GM19395 (cell line): ENCODE measurements around the gene GP1BB.
"Not testable (repeated sequence)": the region's sequence is repeated elsewhere in the genome, so short reads cannot be mapped to it uniquely, and the experiment has no call there.

Source experiments
- ATAC-seq: cut with Tn5 transposase; IDR thresholded peaks from one replicate; pipeline ENCODE4 v1.9.1; 2021; ENCODE audit warnings: mild to moderate bottlenecking, moderate library complexity; ENCODE audit not compliant: unreplicated experiment

The GP1BB gene

DNA sequence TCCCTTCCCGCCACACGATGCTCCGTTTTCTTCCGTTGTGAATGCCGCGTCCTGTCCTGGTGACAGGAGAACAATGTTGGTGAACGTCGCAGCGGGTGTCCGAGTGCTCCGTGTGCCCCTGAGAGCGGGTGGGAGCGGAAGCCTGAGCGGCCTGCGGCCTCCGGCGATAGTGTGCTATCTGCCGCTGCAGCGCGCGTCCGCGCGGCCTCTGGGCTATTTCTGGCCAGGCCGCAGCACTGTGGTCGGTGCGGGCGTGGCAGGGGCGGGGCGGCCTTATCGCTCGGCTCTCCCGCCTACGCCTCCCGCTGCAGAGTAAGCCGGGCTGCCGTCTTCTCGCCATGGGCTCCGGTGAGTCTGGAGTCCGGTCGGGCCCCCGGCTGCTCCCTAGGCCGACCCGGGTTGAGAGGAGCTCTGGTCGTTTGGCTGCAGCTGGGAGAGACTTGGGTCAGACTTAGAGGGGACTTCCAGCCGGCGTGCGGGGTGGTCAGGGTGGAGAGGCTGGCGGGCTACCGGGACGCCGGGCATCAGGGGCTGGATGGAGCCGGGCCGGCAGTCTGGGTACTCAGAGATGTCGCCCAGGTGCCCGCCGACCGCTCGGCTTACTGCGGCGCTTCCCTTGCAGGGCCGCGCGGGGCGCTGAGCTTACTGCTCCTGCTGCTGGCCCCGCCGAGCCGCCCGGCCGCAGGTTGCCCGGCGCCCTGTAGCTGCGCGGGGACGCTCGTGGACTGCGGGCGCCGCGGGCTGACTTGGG is at the start of gene GP1BB:
Gene GP1BB (plus strand): TSS at position 308 of the 751 bp plus-strand sequence. CDS start 31 bp downstream, at position 339.
- no peak for ATAC-seq

DNA sequence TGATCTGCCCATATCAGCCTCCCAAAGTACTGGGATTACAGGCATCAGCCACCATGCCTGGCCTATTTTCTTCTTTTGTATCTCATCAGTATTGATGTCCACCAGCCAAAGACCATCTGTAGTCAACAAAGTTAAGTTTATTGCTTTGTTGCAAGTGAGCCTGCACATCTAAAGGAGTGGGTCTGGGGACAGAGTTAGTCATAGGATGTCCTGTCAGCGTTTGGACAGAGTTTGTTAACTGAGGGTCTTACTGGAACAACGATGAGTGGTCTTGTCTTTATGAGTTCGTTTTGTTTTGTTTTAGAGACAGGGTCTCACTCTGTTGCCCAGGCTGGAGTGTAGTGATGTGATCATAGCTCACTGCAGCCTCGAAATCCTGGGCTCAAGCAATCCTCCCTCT is 49.7 kb upstream of the GP1BB start:
- no peak for ATAC-seq

DNA sequence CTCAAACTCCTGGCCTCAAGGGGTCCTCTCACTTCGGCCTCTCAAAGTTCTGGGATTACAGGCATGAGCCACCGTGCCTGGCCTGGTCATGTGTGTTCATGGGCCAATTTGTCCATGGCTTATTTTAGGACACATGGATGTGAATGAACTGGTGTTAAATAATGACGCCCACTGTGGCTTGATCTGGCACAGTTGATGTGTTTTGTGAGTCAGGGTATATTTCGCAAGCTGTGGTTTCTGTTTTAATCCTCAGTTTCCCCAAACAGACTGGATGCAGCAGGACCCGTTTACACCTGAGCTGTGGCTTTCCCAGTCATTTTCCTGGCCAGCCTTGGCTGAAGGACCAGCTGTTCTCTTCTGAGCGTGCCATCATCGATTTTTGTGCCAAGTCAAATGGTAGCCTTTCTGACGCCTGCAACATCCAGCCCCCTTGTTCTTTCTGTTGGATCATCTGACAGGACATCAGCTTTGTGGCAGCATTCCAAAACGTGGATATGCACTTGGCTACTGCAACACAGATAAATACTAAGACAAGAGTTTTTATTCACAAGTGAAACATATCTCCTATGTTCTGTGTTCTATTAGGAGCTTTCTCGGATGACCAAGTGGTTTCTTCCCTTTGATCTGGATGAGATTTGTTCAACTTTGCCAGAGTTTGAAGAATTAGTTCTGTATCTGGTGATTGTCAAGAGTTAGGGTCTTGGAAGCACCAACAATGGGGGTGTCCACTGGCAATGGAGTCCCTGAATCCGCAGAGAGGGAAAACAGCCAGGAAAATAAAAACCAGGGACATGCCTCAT is 49.0 kb upstream of the GP1BB start:
- no peak for ATAC-seq

DNA sequence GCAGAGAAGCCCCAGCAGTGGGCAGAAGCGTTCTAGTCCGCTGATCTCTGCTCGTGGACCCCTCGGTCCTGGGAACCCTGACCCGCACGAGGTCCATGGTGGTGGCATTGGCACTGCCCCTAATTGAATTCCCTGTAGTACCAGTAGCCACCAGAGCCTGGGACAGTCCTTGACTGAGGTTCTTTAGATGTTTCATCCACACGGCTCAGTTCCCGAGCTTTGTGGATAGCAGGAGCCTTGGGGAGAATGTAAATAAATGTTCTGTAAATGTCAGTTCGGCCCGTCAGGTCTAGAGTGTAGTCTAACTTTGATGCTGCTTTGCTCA is 48.4 kb upstream of the GP1BB start:
- ATAC-seq, result no peak

DNA sequence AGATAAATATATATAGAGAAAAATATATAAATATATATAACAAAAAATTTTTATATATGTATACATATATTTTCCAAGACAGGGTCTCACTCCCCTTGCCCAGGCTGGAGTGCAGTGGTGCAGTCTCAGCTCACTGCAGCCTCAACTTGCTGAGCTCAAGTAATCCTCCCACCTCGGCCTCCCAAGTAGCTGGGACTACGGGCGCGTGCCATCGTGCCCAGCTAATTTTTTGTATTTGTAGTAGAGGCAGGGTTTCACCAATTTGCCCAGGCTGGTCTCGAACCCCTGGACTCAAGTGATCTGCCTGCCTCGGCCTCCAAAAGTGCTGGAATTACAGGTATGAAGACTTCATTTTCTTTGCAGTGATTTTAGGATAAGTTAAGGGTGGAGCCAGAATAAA is 47.9 kb upstream of the GP1BB start:
- no peak for ATAC-seq

DNA sequence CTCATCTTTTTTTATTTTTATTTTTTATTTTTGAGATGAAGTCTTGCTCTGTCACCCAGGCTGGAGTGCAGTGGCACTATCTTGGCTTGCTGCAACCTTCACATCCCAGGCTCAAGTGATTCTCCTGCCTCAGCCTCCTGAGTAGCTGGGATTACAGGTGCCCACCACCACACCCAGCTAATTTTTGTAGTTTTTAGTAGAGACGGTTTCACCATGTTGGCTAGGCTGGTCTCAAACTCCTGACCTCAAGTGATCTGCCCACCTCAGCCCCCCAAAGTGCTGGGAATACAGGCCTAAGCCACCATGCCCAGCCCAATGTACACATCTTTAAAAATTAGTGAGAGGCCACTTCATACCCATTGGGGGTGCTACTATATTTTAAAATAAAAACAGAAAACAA is 46.9 kb upstream of the GP1BB start:
- not testable (repeated sequence) for ATAC-seq

DNA sequence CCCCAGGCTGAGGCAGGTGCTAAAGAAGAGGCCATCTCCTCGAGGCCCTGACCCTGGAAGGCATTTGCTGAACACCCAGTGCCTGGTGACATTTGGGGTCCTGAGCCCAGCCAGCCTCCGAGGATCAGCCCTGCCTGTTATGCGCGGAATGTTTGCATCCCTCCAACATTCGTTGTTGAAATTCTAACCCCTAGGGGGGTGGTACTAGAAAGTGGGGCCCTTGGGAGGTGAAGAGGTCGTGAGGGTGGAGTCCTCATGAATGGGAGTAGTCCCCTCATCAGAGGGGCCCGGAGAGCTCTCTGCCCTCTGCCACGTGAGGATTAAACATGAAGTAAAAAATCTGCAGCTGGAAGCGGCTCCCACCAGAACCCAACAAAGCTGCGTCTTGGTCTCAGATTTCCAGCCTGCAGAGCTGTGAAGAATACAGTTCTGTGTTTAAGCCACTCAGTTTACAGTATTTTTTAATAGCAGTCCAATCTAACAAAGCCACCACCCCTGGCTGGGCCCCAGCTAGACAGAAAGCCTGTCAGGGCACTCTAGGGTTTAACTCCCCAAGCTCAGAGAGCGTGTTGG is 44.3 kb upstream of the GP1BB start:
- ATAC-seq, result no peak

DNA sequence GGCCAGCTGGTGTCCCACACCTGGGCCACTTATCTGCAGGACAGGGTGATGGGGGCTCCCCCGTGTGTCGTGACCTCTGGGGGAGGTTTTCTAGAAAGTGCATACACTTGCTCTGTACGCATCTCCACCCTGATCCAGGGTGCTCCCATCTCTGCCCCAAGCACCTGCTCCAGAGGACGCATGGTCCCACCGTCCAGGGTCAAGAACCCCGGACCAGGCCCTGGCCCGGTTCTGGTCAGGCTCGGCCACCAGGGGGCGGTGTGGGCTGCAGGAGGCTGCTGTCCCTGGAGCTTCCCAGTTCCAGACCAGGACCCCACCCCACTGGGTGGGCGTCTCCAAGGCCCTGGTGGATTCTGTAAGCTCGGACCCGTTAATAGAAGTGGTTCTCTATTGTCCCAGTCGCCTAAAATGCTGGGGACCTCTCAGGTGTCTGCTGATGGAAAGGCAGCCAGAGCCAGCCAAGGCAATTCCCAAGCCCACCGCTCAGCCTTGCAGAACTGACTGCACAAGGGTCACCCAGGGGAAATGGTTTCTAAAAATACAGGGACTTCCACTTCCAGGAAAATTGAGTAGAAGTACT is 43.7 kb upstream of the GP1BB start:
- no peak for ATAC-seq

DNA sequence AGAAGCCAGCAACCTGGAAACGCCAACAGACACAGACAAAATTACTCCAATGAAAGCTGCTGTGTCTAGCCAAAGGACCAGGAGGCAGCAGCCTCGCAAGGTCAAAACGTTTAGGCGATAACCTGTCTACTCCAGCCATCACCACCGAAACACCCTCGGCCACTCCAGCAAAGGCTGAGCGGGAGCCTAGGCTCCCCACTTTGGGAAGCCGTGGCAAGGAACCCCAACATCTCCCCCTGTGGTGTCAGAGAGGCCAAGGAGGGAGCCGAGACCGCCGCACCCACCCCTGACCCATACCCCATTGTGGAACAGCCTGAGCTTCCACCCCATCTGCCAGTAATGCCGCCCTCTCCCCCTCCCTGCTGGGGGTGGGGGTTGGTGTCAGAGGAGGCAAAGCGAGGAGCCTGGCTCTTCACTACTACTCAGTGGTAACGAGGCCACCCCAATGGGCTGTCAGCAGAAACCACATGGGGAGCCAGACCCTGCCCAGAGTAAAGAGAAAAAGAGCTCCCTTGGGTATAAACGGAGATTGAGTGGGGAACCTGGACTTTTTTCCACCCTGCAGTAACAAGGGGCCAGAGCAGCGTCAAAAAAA is 43.0 kb upstream of the GP1BB start:
- no peak for ATAC-seq

DNA sequence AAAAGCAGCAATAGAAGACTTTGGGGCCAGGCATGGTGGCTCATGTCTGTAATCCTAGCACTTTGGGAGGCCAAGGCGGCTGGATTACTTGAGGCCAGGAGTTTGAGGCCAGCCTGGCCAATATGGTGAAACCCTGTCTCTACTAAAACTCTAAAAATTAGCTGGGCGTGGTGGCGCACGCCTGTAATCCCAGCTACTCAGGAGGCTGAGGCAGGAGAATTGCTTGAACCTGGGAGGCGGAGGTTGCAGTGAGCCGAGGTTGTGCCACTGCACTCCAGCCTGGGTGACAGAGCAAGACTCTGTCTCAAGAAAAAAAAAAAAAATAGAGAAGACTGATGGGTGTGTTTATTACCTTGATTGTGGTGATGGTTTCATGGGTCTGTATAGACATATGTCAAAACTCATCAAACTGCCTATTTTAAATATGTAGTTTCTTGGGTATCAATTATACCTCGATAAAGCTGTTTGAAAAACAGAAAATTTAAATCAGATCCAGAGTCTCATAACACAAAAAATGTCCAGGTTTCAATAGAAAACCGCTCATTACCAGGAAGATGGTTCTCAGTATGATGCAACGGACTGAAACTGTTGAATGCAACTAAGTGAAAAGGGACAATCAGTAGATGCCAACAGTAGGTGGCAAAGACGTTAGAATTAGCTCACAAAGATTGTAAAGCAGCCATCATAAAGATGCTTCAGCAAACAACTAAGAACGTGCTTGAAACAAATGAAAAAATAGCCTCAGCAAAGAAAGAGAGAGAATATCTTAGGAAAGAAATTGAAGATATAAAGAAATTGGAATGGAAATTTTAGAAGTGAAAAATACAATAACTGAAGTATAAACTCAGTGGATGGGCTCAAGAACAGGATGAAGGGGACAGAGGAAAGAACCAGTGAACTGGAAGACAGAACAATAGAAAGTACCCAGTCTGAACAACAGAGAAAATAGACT is 42.2 kb upstream of the GP1BB start:
- ATAC-seq, result no peak

DNA sequence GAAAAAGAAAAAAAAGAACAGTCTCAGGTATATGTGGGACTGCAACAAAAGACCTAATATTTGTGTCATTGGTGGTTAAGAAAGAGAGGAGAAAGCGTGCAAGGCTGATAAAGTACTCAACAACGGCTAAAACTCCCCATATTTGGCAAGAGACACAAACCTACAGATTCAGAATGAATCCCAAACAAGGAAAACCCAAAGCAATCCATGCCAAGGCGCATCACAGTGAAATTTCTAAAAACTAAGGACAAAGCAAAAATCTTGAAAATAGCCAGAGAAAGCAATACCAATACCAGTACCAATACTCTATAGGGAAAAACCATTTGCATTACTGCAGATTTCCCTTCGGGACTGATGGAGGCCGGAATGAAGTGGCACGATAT is 41.5 kb upstream of the GP1BB start:
- no peak for ATAC-seq

DNA sequence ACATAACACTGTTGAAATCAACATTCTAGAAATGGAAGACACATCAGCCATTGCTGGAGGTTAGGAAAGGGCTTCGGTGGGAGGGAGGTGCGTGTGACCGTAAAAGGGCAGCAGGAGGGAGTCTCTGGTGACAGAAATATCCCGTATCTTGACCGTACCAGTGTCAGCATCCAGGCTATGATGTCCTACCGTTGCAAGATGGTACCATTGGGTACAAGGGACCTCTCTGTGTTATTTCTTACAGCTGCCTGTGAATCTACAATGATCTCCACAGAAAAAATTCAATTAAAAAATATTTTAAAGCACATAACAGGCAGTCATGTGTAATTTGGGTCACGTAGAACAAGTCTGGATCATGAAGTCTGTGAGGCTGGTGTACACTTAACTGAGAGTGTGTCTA is 36.4 kb upstream of the GP1BB start:
- ATAC-seq, result no peak

DNA sequence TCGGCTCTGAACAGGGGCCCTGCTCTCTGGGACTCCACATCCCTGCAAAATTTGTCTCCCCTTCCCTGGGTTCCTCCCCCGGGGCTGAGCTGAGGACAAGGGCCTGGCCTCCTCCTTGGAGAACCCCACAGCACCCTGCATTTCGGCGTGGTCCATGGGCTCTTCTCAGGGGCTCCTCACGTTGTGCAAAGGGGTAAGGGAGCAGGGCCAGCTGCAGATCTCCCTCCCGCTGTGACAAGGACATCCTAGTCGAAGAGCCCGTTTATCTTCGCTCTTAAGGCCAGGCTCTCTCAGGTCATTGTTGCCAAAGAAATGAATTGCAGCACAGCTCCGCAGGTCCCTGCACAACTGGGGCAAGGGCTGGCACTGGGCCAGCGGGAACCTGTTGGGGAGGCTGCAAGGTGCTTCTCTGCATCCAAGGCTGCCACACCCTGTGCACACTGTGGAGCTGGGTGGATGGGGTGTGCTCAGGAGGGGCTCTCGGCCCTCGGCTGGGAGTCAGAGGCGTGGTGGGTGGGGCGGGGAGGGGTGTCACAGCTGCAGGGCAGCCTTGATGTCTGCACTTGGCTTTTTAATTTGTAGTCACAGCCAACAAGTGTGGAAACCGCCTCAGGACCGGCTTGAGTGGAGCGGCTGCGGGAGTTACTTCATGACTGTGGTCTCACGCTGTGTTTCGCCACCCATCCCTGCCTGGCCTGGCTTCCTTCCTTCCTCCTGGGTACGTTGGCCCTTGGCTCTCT is 35.6 kb upstream of the GP1BB start:
- ATAC-seq, result no peak

DNA sequence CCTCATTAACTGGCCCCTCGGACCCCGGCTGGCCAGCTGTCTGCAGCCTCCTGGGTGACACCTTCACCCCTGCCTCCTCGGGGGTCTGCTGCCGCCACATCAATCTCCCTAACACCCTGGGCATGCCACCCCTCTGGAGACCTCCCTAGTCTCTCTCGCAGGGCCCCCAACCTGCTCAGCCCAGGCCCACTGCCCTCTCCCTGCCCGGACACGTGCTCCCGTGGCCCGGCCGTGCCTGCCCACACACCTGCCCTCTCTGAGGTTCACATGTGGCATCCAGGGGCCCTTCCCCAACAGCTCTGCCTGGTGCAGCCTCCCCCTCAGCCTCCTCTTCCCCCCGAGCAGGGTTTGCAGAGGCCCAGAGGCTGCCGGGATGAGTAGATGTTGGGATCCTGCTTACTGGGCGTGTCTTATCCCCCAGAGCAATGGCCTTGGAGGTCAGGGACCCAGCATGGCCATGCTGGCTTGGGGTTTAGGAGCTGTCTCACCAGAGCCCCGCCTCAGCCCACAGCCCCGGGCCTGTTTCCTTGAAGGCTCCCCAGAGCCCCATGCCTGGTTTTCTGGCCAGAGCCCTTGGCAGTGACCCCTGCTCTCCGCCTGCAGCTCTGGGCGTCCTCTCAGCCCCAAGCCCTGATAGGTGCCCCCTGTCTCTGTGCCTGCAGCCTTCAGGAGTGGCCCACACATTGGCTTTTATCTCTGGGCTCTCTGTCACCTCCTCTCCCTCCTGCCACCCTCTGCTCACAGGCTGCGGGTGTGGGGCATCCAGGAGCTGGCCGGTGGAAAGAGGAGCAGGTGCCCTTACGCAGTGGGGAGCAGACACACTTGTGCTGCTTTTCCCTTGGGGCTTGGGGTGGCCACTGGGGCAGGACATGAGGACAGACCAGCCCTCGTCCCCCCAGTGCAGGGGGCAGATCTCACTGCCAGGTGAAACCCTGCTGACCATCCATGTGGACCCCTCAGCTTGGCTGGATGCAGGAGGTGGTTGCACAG is 34.7 kb upstream of the GP1BB start:
- ATAC-seq, result no peak

DNA sequence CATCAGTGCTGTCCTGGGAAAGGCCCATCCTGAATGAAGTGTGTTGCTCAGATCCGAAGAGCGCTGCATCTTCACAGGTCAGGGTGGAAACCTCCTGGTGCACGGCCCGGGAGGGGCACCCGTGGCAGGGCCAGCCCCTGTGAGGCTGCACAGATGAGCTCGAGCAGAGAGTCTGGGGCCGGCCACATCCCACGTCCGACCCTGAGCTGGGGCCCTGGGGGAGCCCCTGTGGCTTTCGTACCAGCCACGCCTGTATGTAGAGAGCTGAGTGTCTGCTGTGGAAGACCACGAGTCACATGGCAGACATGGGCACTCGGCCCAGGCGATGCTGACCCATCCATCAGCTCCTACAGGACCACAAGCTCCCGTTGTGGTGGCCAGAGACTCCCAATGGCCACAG is 33.9 kb upstream of the GP1BB start:
- ATAC-seq, result no peak

DNA sequence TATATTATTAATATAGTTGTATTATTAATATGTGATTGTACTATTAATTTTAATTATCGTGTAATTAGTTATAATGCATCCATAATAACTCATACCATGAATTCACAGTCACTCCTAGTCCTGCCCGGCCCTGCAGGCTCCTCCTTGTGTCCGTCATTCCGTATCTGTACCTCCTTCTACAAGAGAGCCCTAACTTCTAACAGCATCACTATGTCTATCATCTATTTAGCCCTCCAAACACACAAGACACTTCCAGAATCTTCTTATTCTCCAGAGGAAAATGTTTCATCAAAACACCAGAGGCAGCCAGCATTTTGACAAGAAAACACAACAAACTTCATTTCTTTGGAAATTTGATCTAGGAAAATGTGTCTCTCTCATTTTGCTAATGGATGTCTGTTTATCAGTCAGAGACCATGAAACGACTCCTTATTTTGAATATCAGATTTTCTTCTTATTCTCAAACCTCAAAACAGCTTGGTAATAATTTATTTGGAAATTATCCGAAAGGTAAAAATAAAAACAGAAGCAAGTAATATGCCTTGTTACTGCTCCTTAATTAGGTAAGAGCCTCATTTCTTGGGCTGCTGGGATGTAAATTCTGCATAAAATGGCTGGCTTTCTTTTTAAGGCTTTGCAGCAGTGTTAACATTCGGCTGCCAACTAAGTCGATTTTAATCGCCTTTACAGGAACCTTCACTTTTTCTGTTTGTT is 32.2 kb upstream of the GP1BB start:
- ATAC-seq, result no peak

DNA sequence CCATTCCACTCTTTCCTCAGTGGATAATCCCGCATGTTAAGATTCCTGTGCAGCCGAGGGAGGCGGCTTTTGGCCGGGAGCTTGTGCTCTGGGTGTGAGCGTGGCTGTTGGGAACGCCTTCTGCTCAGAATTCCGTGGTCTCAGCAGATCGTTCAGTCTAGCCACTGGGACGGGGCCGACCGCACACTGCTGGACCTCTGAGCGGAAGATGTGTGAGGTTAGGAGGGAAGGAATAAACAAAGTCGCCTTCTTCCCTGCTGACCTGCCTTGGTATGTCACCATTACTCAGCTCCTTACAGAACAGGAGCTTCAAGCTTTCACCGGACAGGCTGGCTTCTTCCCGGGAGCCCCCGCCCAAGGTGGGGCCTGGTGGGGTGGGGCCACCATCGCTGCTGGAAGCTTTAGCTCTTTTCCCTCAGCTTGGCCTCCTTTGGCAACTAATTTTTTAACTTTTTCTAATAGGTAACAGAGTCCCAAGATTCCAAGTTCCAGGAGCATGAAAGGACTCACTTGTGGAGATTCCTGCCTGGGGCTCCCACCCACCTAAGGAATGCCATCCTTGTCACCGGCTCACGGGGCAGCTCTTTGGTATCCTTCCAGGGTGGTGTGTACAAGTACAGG is 31.5 kb upstream of the GP1BB start:
- ATAC-seq, result no peak
